NAMALWA (cell line): ENCODE measurements around the gene TAOK3.
"Not testable (repeated sequence)": the region's sequence is repeated elsewhere in the genome, so short reads cannot be mapped to it uniquely, and the experiment has no call there.

Source experiments
- DNase-seq: peaks from one replicate; pipeline ENCODE4 v3.0.0-alpha.2; 2015; ENCODE audit warnings: low spot score

TAOK3 gene

GRCh38 chr12:118299791-118300460 is 72.8 kb downstream of the TAOK3 start:
- DNase-seq, result no peak

GRCh38 chr12:118297284-118297683 is 75.4 kb downstream of the TAOK3 start:
- no peak for DNase-seq

GRCh38 chr12:118292836-118293235 is 79.9 kb downstream of the TAOK3 start:
- DNase-seq, result no peak

- DNase-seq, result no peak
These were observed 82.6 kb downstream of the TAOK3 start for GRCh38 chr12:118290130-118290529.

- DNase-seq, result no peak
These were observed 84.5 kb downstream of the TAOK3 start for GRCh38 chr12:118288174-118288573.

GRCh38 chr12:118287728-118288127 is 85.0 kb downstream of the TAOK3 start:
- no peak for DNase-seq

- no peak for DNase-seq
These were observed 89.9 kb downstream of the TAOK3 start for GRCh38 chr12:118282767-118283166.

- DNase-seq, result not testable (repeated sequence)
These were observed 94.4 kb downstream of the TAOK3 start for GRCh38 chr12:118278288-118278687.

GRCh38 chr12:118274066-118274465 is 98.6 kb downstream of the TAOK3 start:
- no peak for DNase-seq

- no peak for DNase-seq
These were observed 100.8 kb downstream of the TAOK3 start for GRCh38 chr12:118271770-118272417.

- DNase-seq, result no peak
These were observed 101.5 kb downstream of the TAOK3 start for GRCh38 chr12:118271183-118271582.

GRCh38 chr12:118269806-118270205 is 102.9 kb downstream of the TAOK3 start:
- DNase-seq, result no peak

- DNase-seq, result no peak
These were observed 113.6 kb downstream of the TAOK3 start for GRCh38 chr12:118259079-118259478.

GRCh38 chr12:118256352-118256751 is 116.4 kb downstream of the TAOK3 start:
- DNase-seq, result no peak

GRCh38 chr12:118249547-118249946 is 123.2 kb downstream of the TAOK3 start:
- no peak for DNase-seq

- not testable (repeated sequence) for DNase-seq
These were observed 126.8 kb downstream of the TAOK3 start for GRCh38 chr12:118245886-118246285.

- peak; percentile 9 for DNase-seq
These were observed 133.8 kb downstream of the TAOK3 start for GRCh38 chr12:118238888-118239287.

GRCh38 chr12:118237908-118238307 is 134.8 kb downstream of the TAOK3 start:
- DNase-seq, result no peak

- DNase-seq, result peak; percentile 71
These were observed 135.5 kb downstream of the TAOK3 start for GRCh38 chr12:118237052-118237665.

GRCh38 chr12:118220702-118221101 is 152.0 kb downstream of the TAOK3 start:
- DNase-seq, result no peak

- peak; percentile 16 for DNase-seq
These were observed 152.9 kb downstream of the TAOK3 start for GRCh38 chr12:118219772-118220171.

- no peak for DNase-seq
These were observed 153.6 kb downstream of the TAOK3 start for GRCh38 chr12:118219106-118219505.

GRCh38 chr12:118213452-118213851 is 159.3 kb downstream of the TAOK3 start:
- DNase-seq, result no peak
